ENCODE measurements around the gene CIAO2A.
"Not testable (repeated sequence)": the region's sequence is repeated elsewhere in the genome, so short reads cannot be mapped to it uniquely, and the experiment has no call there.

Gene CIAO2A

DNA sequence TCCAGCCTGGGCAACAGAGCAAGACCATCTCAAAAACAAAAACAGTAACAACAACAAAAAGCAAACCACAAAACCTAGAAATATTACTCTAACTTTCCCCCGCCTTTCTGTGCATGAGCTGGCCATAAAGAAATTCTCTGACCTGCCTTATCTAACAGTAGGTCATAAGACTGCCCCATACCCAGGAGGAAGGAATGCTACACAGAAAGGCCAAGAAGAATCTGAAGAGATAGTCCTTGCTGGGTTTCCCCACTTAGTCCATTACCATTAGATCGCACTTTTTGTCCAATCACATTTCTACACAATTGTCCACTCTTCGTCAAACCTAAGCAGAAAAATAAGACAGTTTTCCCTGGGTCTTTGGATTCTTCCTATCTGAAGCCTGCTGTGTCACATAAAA lies 23.5 kb downstream of the CIAO2A start:
- peaks cover 21% of the 10 kb centered on the region for H3K36me3 Mint-ChIP-seq
- no peaks in the 10 kb centered on the region for H3K9me3 Mint-ChIP-seq
- H3K4me3 Mint-ChIP-seq = no peak overlapping the region
- H3K27me3 Mint-ChIP-seq = no peaks in the 10 kb centered on the region
- H3K4me1 Mint-ChIP-seq = peaks cover 25% of the 10 kb centered on the region
- ATAC-seq = no peak
- H3K27ac Mint-ChIP-seq = peak overlapping the region; percentile 71

- Mint-ChIP-seq H3K27me3 (no peaks in the 10 kb centered on the region), H3K4me1 (peaks cover 25% of the 10 kb centered on the region), H3K4me3 (no peak overlapping the region), H3K9me3 (no peaks in the 10 kb centered on the region), H3K36me3 (peaks cover 13% of the 10 kb centered on the region), H3K27ac (peak overlapping the region; percentile 55)
- ATAC-seq = no peak
Measured at GRCh38 chr15:64068133-64068532, 25.5 kb downstream of the CIAO2A start.

GRCh38 chr15:64067564-64068030 lies 26.0 kb downstream of the CIAO2A start:
- peaks cover 25% of the 10 kb centered on the region for H3K4me1 Mint-ChIP-seq
- peak; percentile 85 for ATAC-seq
- H3K36me3 Mint-ChIP-seq = peaks cover 13% of the 10 kb centered on the region
- H3K27me3 Mint-ChIP-seq = no peaks in the 10 kb centered on the region
- peak overlapping the region; percentile 55 for H3K27ac Mint-ChIP-seq
- no peaks in the 10 kb centered on the region for H3K9me3 Mint-ChIP-seq
- no peak overlapping the region for H3K4me3 Mint-ChIP-seq

DNA sequence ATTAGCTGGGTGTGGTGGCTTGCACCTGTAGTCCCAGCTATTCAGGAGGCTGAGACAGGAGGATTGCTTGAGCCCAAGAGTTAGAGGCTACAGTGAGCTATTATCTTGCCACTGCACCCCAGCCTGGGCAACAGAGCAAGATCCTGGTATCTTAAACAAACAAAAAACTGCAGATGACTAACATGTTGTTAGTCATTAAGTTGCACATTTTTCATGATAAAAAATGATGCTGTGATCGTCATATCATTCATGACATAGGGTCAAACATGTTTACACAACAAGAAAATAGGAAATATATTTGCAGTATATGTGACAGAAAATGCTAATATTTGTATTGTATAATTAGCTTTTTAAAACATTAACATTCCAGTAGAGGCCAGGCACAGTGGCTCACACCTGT lies 27.2 kb downstream of the CIAO2A start:
- Mint-ChIP-seq H3K36me3 (peaks cover 3% of the 10 kb centered on the region), H3K4me1 (peaks cover 25% of the 10 kb centered on the region), H3K9me3 (no peaks in the 10 kb centered on the region), H3K27ac (no peak overlapping the region), H3K4me3 (no peak overlapping the region), H3K27me3 (no peaks in the 10 kb centered on the region)
- no peak for ATAC-seq

DNA sequence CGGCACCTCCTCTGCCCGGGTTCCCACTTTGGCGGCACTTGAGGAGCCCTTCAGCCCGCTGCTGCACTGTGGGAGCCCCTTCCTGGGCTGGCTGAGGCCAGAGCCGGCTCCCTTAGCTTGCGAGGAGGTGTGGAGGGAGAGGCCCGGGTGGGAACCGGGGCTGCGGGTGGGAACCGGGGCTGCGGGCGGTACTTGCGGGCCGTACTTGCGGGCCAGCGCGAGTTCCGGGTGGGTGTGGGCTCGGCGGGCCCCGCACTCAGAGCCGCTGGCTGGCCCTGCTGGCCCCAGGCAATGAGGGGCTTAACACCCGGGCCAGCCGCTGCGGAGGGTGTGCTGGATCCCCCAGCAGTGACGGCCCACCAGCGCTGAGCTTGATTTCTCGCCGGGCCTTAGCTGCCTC lies 32.9 kb downstream of the CIAO2A start:
- no peak overlapping the region for H3K4me3 Mint-ChIP-seq
- H3K36me3 Mint-ChIP-seq = no peaks in the 10 kb centered on the region
- H3K27ac Mint-ChIP-seq = no peak overlapping the region
- H3K9me3 Mint-ChIP-seq = no peaks in the 10 kb centered on the region
- no peaks in the 10 kb centered on the region for H3K4me1 Mint-ChIP-seq
- no peak for ATAC-seq
- no peaks in the 10 kb centered on the region for H3K27me3 Mint-ChIP-seq

DNA sequence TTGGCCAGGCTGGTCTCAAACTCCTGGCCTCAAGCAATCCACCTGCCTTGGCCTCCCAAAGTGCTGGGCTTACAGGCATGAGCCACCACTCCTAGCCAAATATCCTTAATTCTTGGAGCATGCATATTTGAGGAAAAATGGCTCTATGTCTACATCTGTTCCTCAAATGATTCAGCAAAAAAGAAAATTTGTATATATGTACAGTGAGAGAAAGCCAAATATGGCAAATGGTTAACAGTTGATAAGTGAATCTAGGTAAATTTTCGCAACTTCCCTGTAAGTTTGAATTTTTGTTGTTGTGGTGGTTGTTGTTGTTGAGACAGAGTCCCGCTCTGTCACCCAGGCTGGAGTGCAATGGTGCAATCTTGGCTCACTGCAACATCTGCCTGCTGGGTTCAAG lies 34.5 kb downstream of the CIAO2A start:
- not testable (repeated sequence) for H3K9me3 Mint-ChIP-seq, H3K4me1 Mint-ChIP-seq, H3K36me3 Mint-ChIP-seq, H3K4me3 Mint-ChIP-seq, ATAC-seq, H3K27ac Mint-ChIP-seq, H3K27me3 Mint-ChIP-seq

DNA sequence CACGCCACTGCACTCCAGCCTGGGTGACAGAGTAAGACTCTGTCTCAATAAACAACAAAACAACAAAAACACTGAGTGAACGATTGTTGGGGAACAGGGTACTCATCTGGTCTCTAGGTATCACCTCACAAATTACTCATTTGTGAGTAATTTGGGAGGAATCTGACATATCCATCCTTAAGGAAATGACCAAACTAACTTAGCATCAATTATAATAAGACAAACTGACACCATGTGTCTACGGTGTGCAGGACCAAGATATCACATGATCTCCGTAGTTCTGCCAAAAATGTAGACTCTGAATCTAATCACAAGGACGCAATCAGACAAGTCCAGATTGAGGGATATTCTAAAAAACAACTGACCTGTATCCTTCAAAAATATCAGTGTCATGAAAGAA lies 35.4 kb downstream of the CIAO2A start:
- H3K4me1 Mint-ChIP-seq = no peaks in the 10 kb centered on the region
- ATAC-seq = no peak
- no peaks in the 10 kb centered on the region for H3K9me3 Mint-ChIP-seq
- H3K36me3 Mint-ChIP-seq = no peaks in the 10 kb centered on the region
- H3K4me3 Mint-ChIP-seq = no peak overlapping the region
- H3K27me3 Mint-ChIP-seq = no peaks in the 10 kb centered on the region
- H3K27ac Mint-ChIP-seq = no peak overlapping the region

DNA sequence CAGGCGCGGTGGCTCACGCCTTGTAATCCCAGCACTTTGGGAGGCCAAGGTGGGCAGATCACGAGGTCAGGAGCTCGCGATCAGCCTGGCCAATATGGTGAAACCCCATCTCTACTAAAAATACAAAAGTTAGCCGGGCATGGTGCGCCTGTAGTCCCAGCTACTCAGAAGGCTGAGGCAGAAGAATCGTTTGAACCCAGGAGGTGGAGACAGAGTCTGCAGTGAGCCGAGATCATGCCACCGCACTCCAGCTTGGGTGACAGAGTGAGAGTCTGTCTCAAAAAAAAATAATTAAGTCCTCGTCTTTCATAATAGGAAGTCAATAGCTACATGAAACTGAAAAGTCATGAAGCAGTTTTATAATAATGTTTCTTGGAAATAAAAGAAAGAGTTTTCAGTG lies 40.0 kb downstream of the CIAO2A start:
- H3K27me3 Mint-ChIP-seq, H3K9me3 Mint-ChIP-seq, ATAC-seq, H3K36me3 Mint-ChIP-seq, H3K4me3 Mint-ChIP-seq, H3K27ac Mint-ChIP-seq: not testable (repeated sequence)
- H3K4me1 Mint-ChIP-seq = peaks cover 15% of the 10 kb centered on the region

DNA sequence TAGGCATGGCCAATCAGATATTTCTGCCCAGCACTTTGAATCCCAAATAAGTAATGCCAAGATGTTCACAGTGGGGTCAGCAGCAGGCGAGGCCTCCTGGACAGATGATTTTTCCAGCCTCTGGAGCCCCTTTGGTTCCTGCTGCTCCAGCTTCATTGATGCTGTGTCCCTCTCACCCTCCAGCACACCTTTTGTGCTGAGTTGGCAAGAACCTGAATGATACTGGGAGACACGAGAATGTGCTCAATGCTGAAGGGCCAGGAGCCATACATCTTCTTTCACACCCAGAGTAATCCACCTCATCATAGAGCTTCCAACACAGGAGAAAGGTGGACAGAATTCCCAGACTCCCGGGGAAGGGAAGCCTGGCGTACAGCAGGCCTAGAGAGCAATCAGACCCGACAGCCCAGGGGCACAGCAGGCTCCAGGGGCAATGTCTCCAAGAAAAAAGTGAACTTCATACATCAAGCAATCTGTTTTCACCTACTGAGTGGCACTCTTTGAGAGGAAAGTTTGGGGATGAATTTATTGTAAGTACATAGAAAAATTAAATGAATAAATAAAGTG lies 40.6 kb downstream of the CIAO2A start:
- Mint-ChIP-seq H3K4me3 (no peak overlapping the region), H3K27me3 (no peaks in the 10 kb centered on the region), H3K27ac (no peak overlapping the region), H3K9me3 (no peaks in the 10 kb centered on the region), H3K36me3 (no peaks in the 10 kb centered on the region), H3K4me1 (peaks cover 22% of the 10 kb centered on the region)
- ATAC-seq = no peak

- Mint-ChIP-seq H3K27ac (peak overlapping the region; percentile 55), H3K36me3 (no peaks in the 10 kb centered on the region), H3K27me3 (no peaks in the 10 kb centered on the region), H3K4me3 (no peak overlapping the region), H3K9me3 (no peaks in the 10 kb centered on the region), H3K4me1 (peaks cover 28% of the 10 kb centered on the region)
- no peak for ATAC-seq
Measured at GRCh38 chr15:64051407-64052259, 42.0 kb downstream of the CIAO2A start.

GRCh38 chr15:64051093-64051402 lies 42.6 kb downstream of the CIAO2A start:
- Mint-ChIP-seq H3K27ac (peak overlapping the region; percentile 55), H3K36me3 (no peaks in the 10 kb centered on the region), H3K4me1 (peaks cover 31% of the 10 kb centered on the region), H3K4me3 (no peak overlapping the region), H3K27me3 (no peaks in the 10 kb centered on the region), H3K9me3 (no peaks in the 10 kb centered on the region)
- no peak for ATAC-seq

- Mint-ChIP-seq H3K4me3 (no peak overlapping the region), H3K36me3 (no peaks in the 10 kb centered on the region), H3K27ac (no peak overlapping the region), H3K9me3 (no peaks in the 10 kb centered on the region), H3K27me3 (no peaks in the 10 kb centered on the region), H3K4me1 (peaks cover 34% of the 10 kb centered on the region)
- ATAC-seq = no peak
Measured at GRCh38 chr15:64050281-64051092, 43.2 kb downstream of the CIAO2A start.

GRCh38 chr15:64048781-64049460 lies 44.7 kb downstream of the CIAO2A start:
- peaks cover 49% of the 10 kb centered on the region for H3K4me1 Mint-ChIP-seq
- no peak overlapping the region for H3K27ac Mint-ChIP-seq
- H3K36me3 Mint-ChIP-seq = no peaks in the 10 kb centered on the region
- no peaks in the 10 kb centered on the region for H3K27me3 Mint-ChIP-seq
- ATAC-seq = no peak
- H3K9me3 Mint-ChIP-seq = no peaks in the 10 kb centered on the region
- peak overlapping the region; percentile 2 for H3K4me3 Mint-ChIP-seq

DNA sequence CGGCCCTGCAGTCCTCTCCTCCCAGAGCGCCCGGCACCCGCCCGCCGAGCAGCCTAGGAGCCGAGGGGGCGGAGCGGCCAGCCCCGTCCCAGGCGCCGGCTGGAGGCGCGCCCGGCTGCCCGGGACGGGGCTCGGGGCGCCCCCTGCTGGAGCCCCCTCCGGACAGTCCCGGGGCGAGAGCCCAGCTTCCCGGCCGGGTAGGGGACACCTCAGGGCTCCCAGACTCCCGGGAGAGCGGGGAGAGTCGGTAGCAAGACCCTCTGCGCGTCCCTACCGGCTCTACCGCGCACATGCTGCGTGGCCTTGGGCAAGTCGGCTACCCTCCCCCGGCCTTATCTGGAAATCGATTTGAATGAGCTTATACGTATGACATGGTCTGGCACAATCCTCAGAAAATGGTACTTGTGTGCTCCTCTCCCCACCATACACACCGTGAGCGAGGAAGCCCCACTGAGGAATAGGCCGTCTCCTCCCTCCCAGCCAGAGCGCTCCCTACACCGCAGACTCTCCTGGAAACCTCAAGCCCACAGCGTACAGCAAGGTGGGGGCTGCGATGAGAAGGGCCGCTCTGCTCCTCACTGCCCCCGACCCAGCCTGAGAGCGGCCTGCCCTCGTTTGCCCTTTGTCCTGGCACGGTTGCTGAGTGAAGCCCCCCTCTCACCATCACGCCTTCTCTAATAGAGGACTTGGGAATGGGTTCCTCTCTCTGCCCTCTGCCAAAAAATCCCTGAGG lies 47.1 kb downstream of the CIAO2A start, which contains the start of gene DAPK2:
Gene DAPK2 (minus strand): TSS at position 65 of the 733 bp plus-strand sequence. CDS start 6,224 bp downstream, outside the sequence.
- peak; percentile 85 for ATAC-seq
- H3K9me3 Mint-ChIP-seq = no peaks in the 10 kb centered on the region
- peak within 1 kb of the TSS; percentile 75 for H3K4me3 Mint-ChIP-seq
- H3K27ac Mint-ChIP-seq = peak within 1 kb of the TSS; percentile 86
- H3K36me3 Mint-ChIP-seq = no peaks in the 10 kb centered on the region
- H3K27me3 Mint-ChIP-seq = no peaks in the 10 kb centered on the region
- H3K4me1 Mint-ChIP-seq = peaks cover 58% of the 10 kb centered on the region

Data from stimulated activated memory B cell treated with anti-CD40 and anti-IgM and Interleukin-4, amounts not matched to agents 10 μg/mL and 1 μg/mL and 100 μg/mL, for 72 hours (primary cell).